SJCRH30 (cell line): Measurements from ENCODE around the gene PPIF. TPM values are rescaled to one million over a fixed set of nuclear protein-coding genes. Genes with fewer than 3 reads are reported as not detected.

Experiments
- DNase-seq, 2 experiments: peaks; one replicate each; pipeline ENCODE4 v3.0.0-alpha.2; 2015 to 2020
- H3K27ac ChIP-seq: fragments of 250-450 bp; sonication (Bioruptor Pico); 2 replicates; pipeline ENCODE4 v1.5.1; 2020; ENCODE audit warnings: mild to moderate bottlenecking, moderate library complexity
- H3K27me3 ChIP-seq: fragments of 250-450 bp; sonication (Bioruptor Pico); 2 replicates; pipeline ENCODE4 v1.5.1; 2020; ENCODE audit warnings: mild to moderate bottlenecking, moderate library complexity
- H3K36me3 ChIP-seq: fragments of 250-450 bp; sonication (Bioruptor Pico); 2 replicates; pipeline ENCODE4 v1.5.1; 2020; ENCODE audit warnings: mild to moderate bottlenecking, moderate library complexity
- H3K4me1 ChIP-seq: fragments of 250-450 bp; sonication (Bioruptor Pico); 2 replicates; pipeline ENCODE4 v1.5.1; 2020; ENCODE audit warnings: mild to moderate bottlenecking, moderate library complexity
- H3K4me3 ChIP-seq: fragments of 250-450 bp; sonication (Bioruptor Pico); 2 replicates; pipeline ENCODE4 v1.5.1; 2020; ENCODE audit warnings: mild to moderate bottlenecking, moderate library complexity
- H3K9me3 ChIP-seq: fragments of 250-450 bp; sonication (Bioruptor Pico); replicated peaks from 2 replicates; pipeline ENCODE4 v1.5.1; 2020; ENCODE audit warnings: mild to moderate bottlenecking, moderate library complexity
- total RNA-seq: library from RNA; depleted of rRNA; stranded (reverse); fragments of >200 nt; shearing (Covaris generic); gene quantifications from 2 replicates; pipeline ENCODE4 v1.2.3, GENCODE V29; 2014

Gene PPIF
- total RNA-seq, 1 experiment from 2014 or later = 103 TPM

- H3K27me3 ChIP-seq = no peaks in the 10 kb centered on the region
- H3K27ac ChIP-seq = no peak overlapping the region
- no peak overlapping the region for H3K4me3 ChIP-seq
- no peak for DNase-seq
- H3K4me1 ChIP-seq = peaks cover 17% of the 10 kb centered on the region
- H3K36me3 ChIP-seq = no peaks in the 10 kb centered on the region
- peaks cover 4% of the 10 kb centered on the region; the same call in 1 of the 2 replicates for H3K9me3 ChIP-seq
These were observed 28.9 kb downstream of the PPIF start for GRCh38 chr10:79376078-79376628.

- H3K4me1 ChIP-seq = peaks cover 23% of the 10 kb centered on the region
- H3K9me3 ChIP-seq = no peaks in the 10 kb centered on the region
- DNase-seq = no peak
- H3K27me3 ChIP-seq = no peaks in the 10 kb centered on the region
- no peak overlapping the region for H3K27ac ChIP-seq
- H3K36me3 ChIP-seq = no peaks in the 10 kb centered on the region
- no peak overlapping the region for H3K4me3 ChIP-seq
These were observed 29.7 kb downstream of the PPIF start for GRCh38 chr10:79376751-79377556.

- no peaks in the 10 kb centered on the region for H3K27me3 ChIP-seq
- DNase-seq = no peak
- H3K27ac ChIP-seq = no peak overlapping the region
- H3K9me3 ChIP-seq = no peaks in the 10 kb centered on the region
- H3K4me3 ChIP-seq = no peak overlapping the region
- peaks cover 4% of the 10 kb centered on the region; the same call in 1 of the 2 replicates for H3K36me3 ChIP-seq
- peaks cover 31% of the 10 kb centered on the region for H3K4me1 ChIP-seq
These were observed 30.5 kb downstream of the PPIF start for GRCh38 chr10:79377557-79378382.

- Histone ChIP-seq H3K4me1 (peaks cover 36% of the 10 kb centered on the region), H3K4me3 (no peak overlapping the region)
These were observed 31.0 kb downstream of the PPIF start for GRCh38 chr10:79378383-79378646.

DNA sequence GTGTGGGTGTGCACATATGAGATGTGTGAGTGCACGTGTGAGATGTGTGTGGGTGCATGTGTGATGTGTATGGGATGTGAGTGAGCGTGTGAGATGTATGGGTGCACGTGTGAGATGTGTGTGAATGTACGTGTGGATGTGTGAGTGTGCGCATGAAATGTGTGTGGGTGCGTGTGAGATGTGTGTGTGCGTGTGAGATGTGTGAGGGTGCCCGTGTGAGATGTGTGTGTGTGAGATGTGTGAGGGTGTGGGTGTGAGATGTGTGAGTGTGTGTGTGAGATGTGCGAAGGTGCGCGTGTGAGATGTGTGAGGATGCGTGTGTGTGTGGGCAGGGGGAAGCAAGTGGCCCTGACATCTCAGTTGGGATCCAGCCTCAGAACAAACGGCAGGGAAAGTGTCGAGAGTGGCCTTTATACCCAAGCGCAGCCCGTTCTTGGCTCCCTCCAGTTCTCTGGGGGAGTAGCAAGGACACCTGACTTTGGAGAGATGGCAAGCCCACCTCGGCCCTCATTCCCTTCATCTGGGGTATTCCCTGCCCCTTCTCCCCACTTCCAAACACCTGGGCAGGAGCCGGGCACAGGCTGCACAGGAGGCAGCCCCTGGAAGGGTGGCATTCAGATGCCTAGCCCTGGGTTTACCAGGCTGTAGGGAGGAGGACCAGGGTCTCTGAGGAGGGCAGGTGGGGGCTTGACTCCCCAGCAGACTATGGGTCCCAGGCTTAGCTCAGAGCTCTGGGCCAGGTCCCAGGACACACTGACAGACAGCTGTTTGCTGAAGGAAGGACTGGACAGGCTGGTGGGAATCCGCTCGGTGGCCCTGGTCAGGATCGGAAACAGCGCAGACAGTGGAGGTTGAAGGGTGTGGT lies 31.6 kb downstream of the PPIF start:
- Histone ChIP-seq H3K9me3 (no peaks in the 10 kb centered on the region), H3K4me1 (peaks cover 36% of the 10 kb centered on the region), H3K27me3 (no peaks in the 10 kb centered on the region), H3K27ac (no peak overlapping the region), H3K4me3 (no peak overlapping the region), H3K36me3 (peaks cover 5% of the 10 kb centered on the region; the same call in 1 of the 2 replicates)
- no peak for DNase-seq

More at GRCh38 chr10:79378383-79378646, 31.0 kb downstream of the PPIF start:
- Histone ChIP-seq H3K36me3 (peaks cover 5% of the 10 kb centered on the region; the same call in 1 of the 2 replicates), H3K27me3 (no peaks in the 10 kb centered on the region), H3K27ac (no peak overlapping the region), H3K9me3 (no peaks in the 10 kb centered on the region)
- DNase-seq = no peak

DNA sequence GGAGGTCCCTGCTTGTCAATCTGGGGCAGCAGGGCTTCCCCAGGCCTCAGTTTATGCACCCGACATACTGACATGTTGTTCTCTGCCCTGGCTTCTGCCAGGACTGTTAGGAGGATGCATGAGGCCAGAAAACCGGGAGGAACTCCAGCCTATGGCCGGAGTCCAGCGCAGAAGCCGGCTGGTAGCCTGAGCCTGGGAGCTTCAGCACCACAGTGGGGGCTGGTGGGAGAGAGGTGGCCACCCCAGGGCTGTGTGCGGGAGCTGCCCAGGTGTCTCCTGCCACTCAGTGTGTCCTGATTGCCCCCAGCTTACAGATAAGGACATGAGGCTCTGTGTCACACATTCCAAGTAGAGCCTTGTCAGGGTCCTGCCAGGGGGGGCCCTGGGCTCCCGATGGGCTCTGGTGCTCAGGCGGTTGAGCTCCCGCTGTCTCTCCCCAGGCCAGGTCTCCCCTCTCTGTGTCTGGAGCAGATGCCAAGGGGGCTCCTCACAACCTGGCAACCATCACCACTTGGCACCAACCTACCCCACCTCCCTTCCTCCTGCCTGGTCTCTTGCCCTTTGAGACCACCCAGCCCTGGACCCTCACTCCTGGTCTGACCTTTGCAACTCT lies 32.3 kb downstream of the PPIF start:
- no peaks in the 10 kb centered on the region for H3K27me3 ChIP-seq
- peaks cover 36% of the 10 kb centered on the region for H3K4me1 ChIP-seq
- no peak for DNase-seq
- no peak overlapping the region for H3K4me3 ChIP-seq
- peaks cover 5% of the 10 kb centered on the region; the same call in 1 of the 2 replicates for H3K36me3 ChIP-seq
- no peaks in the 10 kb centered on the region for H3K9me3 ChIP-seq
- H3K27ac ChIP-seq = no peak overlapping the region

- Histone ChIP-seq H3K9me3 (no peaks in the 10 kb centered on the region), H3K27me3 (no peaks in the 10 kb centered on the region), H3K36me3 (peaks cover 5% of the 10 kb centered on the region; the same call in 1 of the 2 replicates), H3K4me1 (peaks cover 33% of the 10 kb centered on the region), H3K27ac (no peak overlapping the region), H3K4me3 (no peak overlapping the region)
- no peak for DNase-seq
These were observed 33.1 kb downstream of the PPIF start for GRCh38 chr10:79380125-79380945.

GRCh38 chr10:79380946-79381721 lies 33.9 kb downstream of the PPIF start:
- Histone ChIP-seq H3K4me3 (no peak overlapping the region), H3K4me1 (peaks cover 33% of the 10 kb centered on the region), H3K27ac (no peak overlapping the region; the same call in 1 of the 2 replicates), H3K36me3 (peaks cover 5% of the 10 kb centered on the region; the same call in 1 of the 2 replicates), H3K27me3 (no peaks in the 10 kb centered on the region), H3K9me3 (no peaks in the 10 kb centered on the region)
- DNase-seq = no peak

- no peaks in the 10 kb centered on the region for H3K9me3 ChIP-seq
- peak; percentile 74 for DNase-seq
- peak overlapping the region; percentile 14; the same call in 1 of the 2 replicates for H3K27ac ChIP-seq
- H3K36me3 ChIP-seq = peaks cover 5% of the 10 kb centered on the region; the same call in 1 of the 2 replicates
- no peaks in the 10 kb centered on the region for H3K27me3 ChIP-seq
- peaks cover 33% of the 10 kb centered on the region for H3K4me1 ChIP-seq
- no peak overlapping the region for H3K4me3 ChIP-seq
These were observed 34.5 kb downstream of the PPIF start for GRCh38 chr10:79381804-79382221.

- Histone ChIP-seq H3K4me3 (no peak overlapping the region), H3K4me1 (peaks cover 33% of the 10 kb centered on the region), H3K27ac (no peak overlapping the region; the same call in 1 of the 2 replicates), H3K36me3 (peaks cover 5% of the 10 kb centered on the region; the same call in 1 of the 2 replicates), H3K27me3 (no peaks in the 10 kb centered on the region), H3K9me3 (no peaks in the 10 kb centered on the region)
- no peak for DNase-seq
These were observed 35.2 kb downstream of the PPIF start for GRCh38 chr10:79382491-79382941.

DNA sequence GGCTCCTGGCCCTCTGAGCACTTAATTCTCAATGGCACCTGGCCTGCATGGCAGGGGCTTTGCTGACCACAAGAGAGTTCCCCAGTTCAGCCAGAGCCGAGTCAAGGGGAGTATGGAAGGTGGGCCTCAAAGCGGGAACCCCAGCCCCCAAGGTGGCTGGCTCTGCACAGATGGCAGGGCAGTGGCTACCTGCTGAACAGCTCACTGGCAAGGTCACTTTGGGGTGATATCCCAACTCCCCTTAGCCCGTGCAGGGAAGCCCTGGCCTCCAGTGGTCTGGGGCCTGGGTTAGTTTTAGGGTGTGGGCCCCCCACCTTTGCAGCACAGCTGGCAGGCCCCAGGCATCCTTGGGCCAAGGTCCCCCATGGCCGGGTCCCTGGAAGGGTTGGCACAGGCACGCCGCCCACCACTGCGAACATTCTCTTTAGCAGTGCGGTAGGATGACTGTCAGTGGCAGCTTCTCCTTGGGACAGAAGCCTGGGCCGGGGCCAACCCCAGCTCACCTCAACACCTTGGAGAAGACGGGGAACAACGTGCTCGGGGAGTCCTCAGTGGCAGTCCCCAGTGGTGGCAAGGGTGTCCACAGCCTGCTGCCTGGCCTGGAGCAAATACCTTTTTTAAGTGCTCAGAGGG lies 36.8 kb downstream of the PPIF start:
- Histone ChIP-seq H3K27ac (no peak overlapping the region), H3K9me3 (no peaks in the 10 kb centered on the region), H3K4me1 (peaks cover 33% of the 10 kb centered on the region), H3K4me3 (no peak overlapping the region), H3K36me3 (peaks cover 15% of the 10 kb centered on the region), H3K27me3 (no peaks in the 10 kb centered on the region)
- no peak for DNase-seq

DNA sequence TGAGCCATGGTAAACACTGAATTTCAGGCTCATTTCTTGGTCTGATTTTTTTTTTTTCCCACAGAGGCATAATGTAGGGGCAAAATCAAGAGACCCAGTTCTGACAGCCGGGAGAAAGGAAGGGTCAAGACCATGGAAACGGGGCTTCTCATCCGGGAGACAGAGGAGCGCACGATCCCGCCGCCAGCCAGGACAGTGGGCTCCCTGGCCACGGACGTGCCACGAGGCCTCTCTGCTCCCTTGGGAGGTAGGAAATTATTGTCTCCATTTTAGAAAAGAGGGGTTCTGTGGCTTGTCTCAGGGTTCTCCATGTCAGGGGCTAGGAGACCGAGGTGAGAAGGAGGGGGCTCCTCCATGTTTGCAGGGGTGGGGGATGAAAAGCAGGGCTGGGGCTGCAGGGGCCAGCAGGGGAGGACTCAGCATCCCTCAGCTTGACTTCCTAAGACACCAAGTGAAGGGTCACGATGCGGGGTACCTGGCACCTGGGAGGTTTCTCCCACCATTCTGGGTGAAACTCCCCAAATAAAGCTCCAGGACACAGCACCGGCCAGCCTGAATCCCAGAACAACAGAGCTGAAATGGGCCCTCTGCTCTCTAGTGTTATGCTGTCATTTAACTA lies 37.6 kb downstream of the PPIF start:
- no peak for DNase-seq
- H3K36me3 ChIP-seq = peaks cover 23% of the 10 kb centered on the region
- no peak overlapping the region for H3K4me3 ChIP-seq
- peaks cover 28% of the 10 kb centered on the region for H3K4me1 ChIP-seq
- H3K27ac ChIP-seq = no peak overlapping the region
- no peaks in the 10 kb centered on the region for H3K27me3 ChIP-seq
- H3K9me3 ChIP-seq = no peaks in the 10 kb centered on the region
